Activated B cell treated with CpG ODN at 0.5 μM for 24 hours (primary cell): ENCODE results near the gene EPN2. TPM values are rescaled to one million over a fixed set of nuclear protein-coding genes. Genes with fewer than 3 reads are reported as not detected.
"Not testable (repeated sequence)": the region's sequence is repeated elsewhere in the genome, so short reads cannot be mapped to it uniquely, and the experiment has no call there.

ENCODE experiments used
- ATAC-seq: fragments of 200-7000 bp; cut with Tn5 transposase; one replicate; pipeline ENCODE4 v1.10.0; 2021; ENCODE audit warnings: low read depth, mild to moderate bottlenecking, moderate library complexity
- CTCF ChIA-PET: fragments of 350-600 bp; sonication (Branson Sonifier 250); formaldehyde crosslinking; loops from one replicate; lab custom pipeline; 2021; ENCODE audit warnings: antibody characterized with exemption; lab: Charles Lee
- POLR2A ChIA-PET: fragments of 350-600 bp; sonication (Branson Sonifier 250); formaldehyde crosslinking; loops from one replicate; lab custom pipeline; 2021; ENCODE audit warnings: antibody characterized with exemption; lab: Charles Lee
- DNase-seq: peaks from one replicate; pipeline ENCODE4 v3.0.0; 2022
- H3K27ac Mint-ChIP-seq: one replicate; pipeline ENCODE4 v1.8.0; 2020; ENCODE audit warnings: mixed read lengths
- H3K27me3 Mint-ChIP-seq: one replicate; pipeline ENCODE4 v1.8.0; 2021; ENCODE audit warnings: mixed read lengths
- H3K36me3 Mint-ChIP-seq: one replicate; pipeline ENCODE4 v1.8.0; 2021; ENCODE audit warnings: low read depth, mixed read lengths
- H3K4me1 Mint-ChIP-seq: one replicate; pipeline ENCODE4 v1.8.0; 2021; ENCODE audit warnings: mixed read lengths
- H3K4me3 Mint-ChIP-seq: one replicate; pipeline ENCODE4 v1.8.0; 2020; ENCODE audit warnings: mild to moderate bottlenecking, mixed read lengths
- H3K9me3 Mint-ChIP-seq: one replicate; pipeline ENCODE4 v1.8.0; 2020; ENCODE audit warnings: mixed read lengths
- CTCF ChIP-seq: fragments of 200-600 bp; IDR thresholded peaks from one replicate; pipeline ENCODE4 v1.8.0; 2022; ENCODE audit warnings: antibody characterized with exemption, mild to moderate bottlenecking
- intact Hi-C: fragments of 100-400 bp; cut with micrococcal nuclease; formaldehyde crosslinking; loops from one replicate; pipeline ENCODE4 v1.15.1; 2024
- total RNA-seq: library from RNA; stranded (reverse); gene quantifications from 2 replicates; pipeline ENCODE4 v1.2.3, GENCODE V29; 2022

Gene EPN2
- total RNA-seq, 1 donor from 2014 or later = 16.6 TPM

- H3K4me3 Mint-ChIP-seq, H3K9me3 Mint-ChIP-seq, DNase-seq, intact Hi-C loops, H3K4me1 Mint-ChIP-seq, H3K36me3 Mint-ChIP-seq, ATAC-seq, POLR2A ChIA-PET, H3K27ac Mint-ChIP-seq, H3K27me3 Mint-ChIP-seq, CTCF ChIA-PET: not testable (repeated sequence)
Observed at GRCh38 chr17:19219384-19219783, 17.8 kb upstream of the EPN2 start.

GRCh38 chr17:19220195-19220594, 17.0 kb upstream of the EPN2 start:
- H3K9me3 Mint-ChIP-seq, POLR2A ChIA-PET, H3K36me3 Mint-ChIP-seq, CTCF ChIA-PET, H3K27ac Mint-ChIP-seq, intact Hi-C loops, H3K27me3 Mint-ChIP-seq, ATAC-seq, DNase-seq, H3K4me3 Mint-ChIP-seq, H3K4me1 Mint-ChIP-seq: not testable (repeated sequence)

GRCh38 chr17:19226610-19227588, 10.3 kb upstream of the EPN2 start:
- H3K27ac Mint-ChIP-seq, H3K4me3 Mint-ChIP-seq, H3K27me3 Mint-ChIP-seq, CTCF ChIA-PET, DNase-seq, intact Hi-C loops, H3K36me3 Mint-ChIP-seq, H3K4me1 Mint-ChIP-seq, POLR2A ChIA-PET, H3K9me3 Mint-ChIP-seq, ATAC-seq: not testable (repeated sequence)

GRCh38 chr17:19234676-19235075, 2.5 kb upstream of the EPN2 start:
- H3K36me3 Mint-ChIP-seq, CTCF ChIA-PET, H3K9me3 Mint-ChIP-seq, POLR2A ChIA-PET, ATAC-seq, intact Hi-C loops, H3K4me1 Mint-ChIP-seq, DNase-seq, H3K27ac Mint-ChIP-seq, H3K4me3 Mint-ChIP-seq, H3K27me3 Mint-ChIP-seq: not testable (repeated sequence)

GRCh38 chr17:19236351-19237138, 621 bp upstream of the EPN2 start:
- peak; percentile 67 for ATAC-seq
- H3K27ac Mint-ChIP-seq, POLR2A ChIA-PET, H3K27me3 Mint-ChIP-seq, H3K9me3 Mint-ChIP-seq, H3K4me1 Mint-ChIP-seq, H3K36me3 Mint-ChIP-seq, DNase-seq, H3K4me3 Mint-ChIP-seq, CTCF ChIA-PET, intact Hi-C loops: not testable (repeated sequence)

GRCh38 chr17:19237389-19238166, 412 bp downstream of the EPN2 start:
- ATAC-seq (peak; percentile 40), DNase-seq (no peak)
- intact Hi-C loops = no loop called here
- no peaks in the 10 kb centered on the region for H3K27me3 Mint-ChIP-seq
- POLR2A ChIA-PET = interaction anchor here (0.8 to 0.9 kb wide), 2 partner anchors 29 to 125 kb away, joined by 3 read pairs; partner anchors contain the start of gene B9D1
- H3K9me3 Mint-ChIP-seq = no peaks in the 10 kb centered on the region
- peaks cover 7% of the 10 kb centered on the region for H3K4me1 Mint-ChIP-seq
- TF ChIP-seq CTCF = no peak
- CTCF ChIA-PET = interaction anchor here (1.4 kb wide), 1 partner anchor 101 kb away, joined by 3 read pairs; no protein-coding TSS in a partner anchor
- H3K27ac Mint-ChIP-seq = peak overlapping the region; percentile 50
- H3K36me3 Mint-ChIP-seq = peaks cover 2% of the 10 kb centered on the region
- peak overlapping the region; percentile 88 for H3K4me3 Mint-ChIP-seq

- DNase-seq = peak; percentile 21
- Mint-ChIP-seq H3K9me3 (no peaks in the 10 kb centered on the region), H3K36me3 (peaks cover 2% of the 10 kb centered on the region), H3K4me1 (peaks cover 8% of the 10 kb centered on the region), H3K4me3 (peak overlapping the region; percentile 88), H3K27ac (peak overlapping the region; percentile 35), H3K27me3 (no peaks in the 10 kb centered on the region)
- ChIA-PET CTCF (interaction anchor here (1.4 kb wide), 1 partner anchor 100 kb away, joined by 3 read pairs; no protein-coding TSS in a partner anchor), POLR2A (interaction anchor here (0.8 to 0.9 kb wide), 2 partner anchors 28 to 124 kb away, joined by 3 read pairs; partner anchors contain the start of gene B9D1)
- no peak for ATAC-seq
- intact Hi-C loops = no loop called here
- no peak for TF ChIP-seq CTCF
Observed at GRCh38 chr17:19238167-19238505, 970 bp downstream of the EPN2 start.
